Measurements from ENCODE around the gene GPR25.

Gene GPR25

GRCh38 chr1:200904772-200905171, 32.0 kb downstream of the GPR25 start:
- H3K4me3 ChIP-seq (ENCODE audit: low read length), result no peak overlapping the region
- no peak for DNase-seq (ENCODE audit: low read depth)
- no peak for TF ChIP-seq CTCF (conservative IDR thresholded peaks at IDR 0.05; ENCODE audit: low read depth, low read length)

GRCh38 chr1:200905411-200906052, 32.8 kb downstream of the GPR25 start:
- TF ChIP-seq CTCF (conservative IDR thresholded peaks at IDR 0.05; ENCODE audit: low read depth, low read length), result no peak
- no peak for DNase-seq (ENCODE audit: low read depth)
- no peak overlapping the region for H3K4me3 ChIP-seq (ENCODE audit: low read length)

DNA sequence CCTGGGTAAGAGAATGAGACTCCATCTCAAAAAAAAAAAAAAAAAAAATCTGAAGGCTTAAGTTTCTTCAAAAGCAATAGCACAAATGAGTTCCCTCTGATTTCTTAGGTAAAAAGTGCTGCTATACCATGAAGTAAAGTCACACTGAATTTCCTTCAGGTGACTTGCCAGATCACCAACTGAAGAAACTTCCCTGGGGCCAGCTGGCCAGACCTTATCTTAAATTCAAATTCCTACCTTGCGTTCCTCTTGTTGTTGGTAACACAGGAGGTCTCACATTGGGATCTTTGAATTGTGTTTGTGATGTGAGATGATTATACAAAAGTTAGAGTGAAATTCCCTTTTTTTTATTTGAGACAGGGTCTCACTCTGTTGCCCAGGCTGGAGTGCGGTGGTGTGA, 33.7 kb downstream of the GPR25 start:
- H3K4me3 ChIP-seq (ENCODE audit: low read length), result no peak overlapping the region
- TF ChIP-seq CTCF (conservative IDR thresholded peaks at IDR 0.05; ENCODE audit: low read depth, low read length), result no peak
- no peak for DNase-seq (ENCODE audit: low read depth)

- DNase-seq (ENCODE audit: low read depth), result no peak
- TF ChIP-seq CTCF (conservative IDR thresholded peaks at IDR 0.05; ENCODE audit: low read depth, low read length), result no peak
- H3K4me3 ChIP-seq (ENCODE audit: low read length), result no peak overlapping the region
Measured at GRCh38 chr1:200907611-200908097, 34.9 kb downstream of the GPR25 start.

- no peak overlapping the region for H3K4me3 ChIP-seq (ENCODE audit: low read length)
- DNase-seq (ENCODE audit: low read depth), result no peak
- TF ChIP-seq CTCF (conservative IDR thresholded peaks at IDR 0.05; ENCODE audit: low read depth, low read length), result no peak
Measured at GRCh38 chr1:200908191-200908868, 35.5 kb downstream of the GPR25 start.

- no peak for TF ChIP-seq CTCF (conservative IDR thresholded peaks at IDR 0.05; ENCODE audit: low read depth, low read length)
- H3K4me3 ChIP-seq (ENCODE audit: low read length), result no peak overlapping the region
- no peak for DNase-seq (ENCODE audit: low read depth)
Measured at GRCh38 chr1:200909071-200909470, 36.3 kb downstream of the GPR25 start.

DNA sequence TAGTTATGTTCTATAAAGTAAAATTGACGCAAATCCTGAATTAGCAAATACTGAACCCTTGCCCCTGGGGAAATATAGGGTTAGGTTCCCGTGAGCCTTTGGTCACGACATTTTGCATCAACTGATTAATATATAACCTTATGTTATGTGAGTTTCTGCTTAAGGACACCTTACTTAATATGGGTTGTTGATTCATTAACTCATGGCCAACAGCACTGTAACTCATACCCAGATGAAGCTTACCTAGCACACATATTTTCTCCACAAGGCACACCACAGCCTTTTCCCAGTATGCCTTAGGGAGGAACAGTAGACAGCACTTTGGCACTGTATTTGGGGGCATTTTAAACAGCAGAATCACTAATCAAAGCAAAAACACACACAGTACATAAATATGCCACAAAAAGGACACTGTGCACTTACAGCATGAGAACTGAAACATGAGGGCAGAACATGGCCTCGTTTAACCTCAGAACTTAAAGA, 37.0 kb downstream of the GPR25 start:
- TF ChIP-seq CTCF (conservative IDR thresholded peaks at IDR 0.05; ENCODE audit: low read depth, low read length), result no peak
- no peak for DNase-seq (ENCODE audit: low read depth)
- H3K4me3 ChIP-seq (ENCODE audit: low read length), result no peak overlapping the region
